ENCODE measurements around the gene TNIK.

TNIK gene

DNA sequence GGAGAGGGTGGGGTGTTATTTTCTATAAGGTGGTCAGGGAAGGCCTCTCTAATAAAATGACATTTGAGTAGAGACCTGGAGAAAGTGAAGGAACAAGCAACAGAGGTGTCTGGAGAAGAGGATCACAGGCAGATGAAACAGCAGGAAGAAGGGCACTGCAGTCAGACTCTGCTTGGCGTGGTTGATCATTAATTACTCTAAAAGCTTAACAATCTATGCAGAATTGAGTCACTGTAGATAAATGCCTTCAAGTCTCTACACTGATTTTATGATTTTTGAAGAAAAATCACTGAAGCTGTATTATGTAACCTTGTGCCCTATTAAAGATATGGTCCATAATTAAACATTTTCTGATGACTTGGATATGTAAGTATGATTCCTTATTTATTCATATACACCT lies 114.2 kb downstream of the TNIK start:
- TF ChIP-seq, protein P1, sequence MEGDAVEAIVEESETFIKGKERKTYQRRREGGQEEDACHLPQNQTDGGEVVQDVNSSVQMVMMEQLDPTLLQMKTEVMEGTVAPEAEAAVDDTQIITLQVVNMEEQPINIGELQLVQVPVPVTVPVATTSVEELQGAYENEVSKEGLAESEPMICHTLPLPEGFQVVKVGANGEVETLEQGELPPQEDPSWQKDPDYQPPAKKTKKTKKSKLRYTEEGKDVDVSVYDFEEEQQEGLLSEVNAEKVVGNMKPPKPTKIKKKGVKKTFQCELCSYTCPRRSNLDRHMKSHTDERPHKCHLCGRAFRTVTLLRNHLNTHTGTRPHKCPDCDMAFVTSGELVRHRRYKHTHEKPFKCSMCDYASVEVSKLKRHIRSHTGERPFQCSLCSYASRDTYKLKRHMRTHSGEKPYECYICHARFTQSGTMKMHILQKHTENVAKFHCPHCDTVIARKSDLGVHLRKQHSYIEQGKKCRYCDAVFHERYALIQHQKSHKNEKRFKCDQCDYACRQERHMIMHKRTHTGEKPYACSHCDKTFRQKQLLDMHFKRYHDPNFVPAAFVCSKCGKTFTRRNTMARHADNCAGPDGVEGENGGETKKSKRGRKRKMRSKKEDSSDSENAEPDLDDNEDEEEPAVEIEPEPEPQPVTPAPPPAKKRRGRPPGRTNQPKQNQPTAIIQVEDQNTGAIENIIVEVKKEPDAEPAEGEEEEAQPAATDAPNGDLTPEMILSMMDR (conservative IDR thresholded peaks at IDR 0.05; ENCODE audit: low read length): no peak
- TF ChIP-seq EZH2phosphoT487 (IDR thresholded peaks at IDR 0.05; ENCODE audit: borderline replicate concordance): no peak
- peaks cover 15% of the 10 kb centered on the region for H3K4me1 ChIP-seq (ENCODE audit: insufficient read depth, low read length, poor library complexity, severe bottlenecking)
- no peaks in the 10 kb centered on the region for H3K9me2 ChIP-seq (replicated peaks; ENCODE audit: low read depth, low read length)
- no peak overlapping the region for H3K4me3 ChIP-seq (ENCODE audit: low read length, poor library complexity, severe bottlenecking)
- H3K27me3 ChIP-seq (ENCODE audit: insufficient read depth, low read length, poor library complexity, severe bottlenecking): no peaks in the 10 kb centered on the region
- H3K79me2 ChIP-seq (ENCODE audit: insufficient read depth, low read length): peaks cover 72% of the 10 kb centered on the region
- H2AFZ ChIP-seq (ENCODE audit: low read length): no peak overlapping the region
- peaks cover 6% of the 10 kb centered on the region; the same call in 1 of the 2 replicates for H3K9me3 ChIP-seq (ENCODE audit: insufficient read depth, low read depth, low read length)
- peaks cover 8% of the 10 kb centered on the region for H4K20me1 ChIP-seq (ENCODE audit: insufficient read depth, low read length, poor library complexity, severe bottlenecking)
- no peak overlapping the region for H3K9ac ChIP-seq (ENCODE audit: low read depth, low read length, poor library complexity, severe bottlenecking)
- H3K36me3 ChIP-seq (ENCODE audit: insufficient read depth, low read length): peaks cover 8% of the 10 kb centered on the region; the same call in 1 of the 2 replicates
- no peak overlapping the region for H3K4me2 ChIP-seq (ENCODE audit: low read depth, low read length, poor library complexity, severe bottlenecking)
- H3F3A ChIP-seq (ENCODE audit: low read depth): no peaks in the 10 kb centered on the region

DNA sequence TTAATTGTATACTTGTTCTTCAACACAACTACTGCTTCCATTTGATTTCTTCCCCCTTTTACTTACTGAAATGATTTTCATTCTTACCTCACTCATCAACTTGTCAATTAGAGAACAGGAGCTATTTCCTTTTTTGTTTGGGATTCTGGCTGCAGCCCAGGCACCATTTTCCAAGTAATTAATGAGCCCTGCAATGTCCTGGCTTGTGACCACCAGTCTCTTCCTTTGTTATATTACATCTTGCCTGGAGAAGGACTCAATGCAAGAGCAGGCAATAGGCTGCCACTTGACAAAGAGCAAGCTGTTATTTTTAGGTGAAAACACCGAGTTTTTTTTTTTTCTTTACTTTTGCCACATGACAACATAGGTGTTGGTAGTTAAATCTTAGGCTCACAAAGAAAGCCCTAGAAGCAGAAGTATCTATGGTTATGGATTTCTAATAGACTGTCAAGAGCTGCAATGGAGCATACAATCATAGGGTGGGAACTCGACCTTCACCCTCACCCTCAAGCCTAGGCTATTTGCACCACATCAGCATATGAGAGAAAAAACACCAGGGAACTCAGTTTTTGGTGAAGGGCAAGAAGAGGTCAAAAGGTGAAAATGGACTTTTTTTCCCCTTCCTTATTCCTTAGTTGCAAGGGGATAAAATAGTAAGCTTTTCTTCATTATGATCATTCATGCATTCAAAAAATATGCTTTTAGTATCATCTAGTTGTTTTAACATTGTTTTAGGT lies 114.9 kb downstream of the TNIK start:
- TF ChIP-seq, protein P1 (conservative IDR thresholded peaks at IDR 0.05; ENCODE audit: low read length): no peak
- Histone ChIP-seq H3K27me3 (ENCODE audit: insufficient read depth, low read length, poor library complexity, severe bottlenecking) (no peaks in the 10 kb centered on the region), H3F3A (ENCODE audit: low read depth) (no peaks in the 10 kb centered on the region), H4K20me1 (ENCODE audit: insufficient read depth, low read length, poor library complexity, severe bottlenecking) (peaks cover 8% of the 10 kb centered on the region), H3K4me3 (ENCODE audit: low read length, poor library complexity, severe bottlenecking) (no peak overlapping the region), H3K4me2 (ENCODE audit: low read depth, low read length, poor library complexity, severe bottlenecking) (no peak overlapping the region), H3K9ac (ENCODE audit: low read depth, low read length, poor library complexity, severe bottlenecking) (no peak overlapping the region), H3K9me3 (ENCODE audit: insufficient read depth, low read depth, low read length) (peaks cover 6% of the 10 kb centered on the region; the same call in 1 of the 2 replicates), H3K36me3 (ENCODE audit: insufficient read depth, low read length) (peaks cover 8% of the 10 kb centered on the region; the same call in 1 of the 2 replicates), H2AFZ (ENCODE audit: low read length) (no peak overlapping the region), H3K79me2 (ENCODE audit: insufficient read depth, low read length) (peaks cover 72% of the 10 kb centered on the region), H3K4me1 (ENCODE audit: insufficient read depth, low read length, poor library complexity, severe bottlenecking) (peaks cover 15% of the 10 kb centered on the region), H3K9me2 (replicated peaks; ENCODE audit: low read depth, low read length) (no peaks in the 10 kb centered on the region)

DNA sequence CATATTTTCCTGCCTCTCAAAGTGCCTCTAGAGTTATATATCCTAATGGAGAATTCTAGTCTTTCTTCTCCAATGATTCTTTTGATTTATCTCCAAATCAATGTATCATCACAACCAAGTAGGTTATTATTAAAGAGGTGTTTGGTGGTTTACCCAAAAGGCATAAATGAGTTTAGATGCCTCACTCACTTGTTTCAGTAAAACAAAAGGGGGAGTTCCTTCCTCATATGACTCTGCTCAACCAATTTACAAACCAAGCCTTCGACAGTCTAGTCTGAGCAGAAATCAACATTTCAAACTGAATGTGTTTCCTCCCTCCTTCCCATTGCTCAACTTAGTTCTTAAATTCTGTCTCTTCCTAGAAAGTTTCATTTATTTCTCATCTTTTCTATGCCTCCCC lies 116.5 kb downstream of the TNIK start:
- Histone ChIP-seq H3K4me3 (ENCODE audit: low read length, poor library complexity, severe bottlenecking) (no peak overlapping the region), H3K27me3 (ENCODE audit: insufficient read depth, low read length, poor library complexity, severe bottlenecking) (no peaks in the 10 kb centered on the region), H3K9me2 (replicated peaks; ENCODE audit: low read depth, low read length) (no peaks in the 10 kb centered on the region), H3K9ac (ENCODE audit: low read depth, low read length, poor library complexity, severe bottlenecking) (no peak overlapping the region), H3K4me2 (ENCODE audit: low read depth, low read length, poor library complexity, severe bottlenecking) (no peak overlapping the region), H3K79me2 (ENCODE audit: insufficient read depth, low read length) (peaks cover 62% of the 10 kb centered on the region), H3K4me1 (ENCODE audit: insufficient read depth, low read length, poor library complexity, severe bottlenecking) (peaks cover 15% of the 10 kb centered on the region), H4K20me1 (ENCODE audit: insufficient read depth, low read length, poor library complexity, severe bottlenecking) (peaks cover 8% of the 10 kb centered on the region), H3K36me3 (ENCODE audit: insufficient read depth, low read length) (peaks cover 8% of the 10 kb centered on the region; the same call in 1 of the 2 replicates), H3F3A (ENCODE audit: low read depth) (no peaks in the 10 kb centered on the region), H2AFZ (ENCODE audit: low read length) (no peak overlapping the region), H3K9me3 (ENCODE audit: insufficient read depth, low read depth, low read length) (peaks cover 6% of the 10 kb centered on the region; the same call in 1 of the 2 replicates)
- TF ChIP-seq, protein P1 (conservative IDR thresholded peaks at IDR 0.05; ENCODE audit: low read length): no peak
- TF ChIP-seq EZH2phosphoT487 (IDR thresholded peaks at IDR 0.05; ENCODE audit: borderline replicate concordance): no peak

Data from Loucy (cell line).